Aorta (tissue), 5 donors: ENCODE results near the gene FAM114A1. TPM values are rescaled to one million over a fixed set of nuclear protein-coding genes. Genes with fewer than 3 reads are reported as not detected.

ENCODE experiments used
- ATAC-seq: fragments of 200-7000 bp; cut with Tn5 transposase; one replicate; pipeline ENCODE4 v1.9.1; 2022; ENCODE audit warnings: moderate library complexity; ENCODE audit not compliant: low FRiP score
- DNase-seq, 2 donors: peaks; one replicate each; pipeline ENCODE4 v3.0.0-alpha.2; 2020
- H3K27ac ChIP-seq, 2 donors: one replicate each; pipeline ENCODE4 v1.5.1; 2013; ENCODE audit warnings: low read length in 2 of 2, mild to moderate bottlenecking in 2 of 2, moderate library complexity in 2 of 2, control low read depth in 1 of 2, inconsistent platforms in 1 of 2, low read depth in 1 of 2
- H3K27me3 ChIP-seq, 2 donors: one replicate each; pipeline ENCODE4 v1.6.1; 2013; ENCODE audit warnings: control low read depth in 1 of 2, low read length in 1 of 2, mild to moderate bottlenecking in 1 of 2, moderate library complexity in 1 of 2; ENCODE audit not compliant: insufficient read depth in 2 of 2, control insufficient read depth in 1 of 2
- H3K36me3 ChIP-seq, 2 donors: one replicate each; pipeline ENCODE4 v1.6.1; 2013; ENCODE audit warnings: control low read depth in 1 of 2, low read length in 1 of 2, mild to moderate bottlenecking in 1 of 2; ENCODE audit not compliant: insufficient read depth in 2 of 2, control insufficient read depth in 1 of 2
- H3K4me1 ChIP-seq, 2 donors: one replicate each; pipeline ENCODE4 v1.6.1; 2013; ENCODE audit warnings: low read length in 2 of 2, control low read depth in 1 of 2, mild to moderate bottlenecking in 1 of 2, moderate library complexity in 1 of 2; ENCODE audit not compliant: insufficient read depth in 2 of 2, control insufficient read depth in 1 of 2
- H3K4me3 ChIP-seq, 2 donors: one replicate each; pipeline ENCODE4 v1.5.1; 2013; ENCODE audit warnings: low read length in 2 of 2, control low read depth in 1 of 2, mild to moderate bottlenecking in 1 of 2
- H3K9me3 ChIP-seq: one replicate; pipeline ENCODE4 v1.6.1; 2013; ENCODE audit warnings: mild to moderate bottlenecking, low read length; ENCODE audit not compliant: control insufficient read depth
- WGBS, 2 donors: extraction: QIAGEN DNeasy Blood & Tissue Kit; methylation state at CpG; one replicate each; pipeline ENCODE4 v1.1.7; 2013; 5-methylcytosine and 5-hydroxymethylcytosine counted together
- intact Hi-C, 2 donors: fragments of 100-400 bp; cut with DNase I; formaldehyde crosslinking; loops; one replicate each; pipeline versions ENCODE4 v1.14.2 to v1.15.0; 2022
- polyA plus RNA-seq, 2 donors: library from polyadenylated mRNA; stranded (reverse); fragments of 200-250 nt; gene quantifications; one replicate each; pipeline ENCODE4 v1.2.3, GENCODE V29; 2013
- total RNA-seq, 2 donors: library from RNA; stranded (reverse); fragmentation: NEBNext Ultra II Directional; extraction: Animal tissue kit (Norgen Biotek cat#: 25700); gene quantifications; one replicate each; pipeline ENCODE4 v1.2.1, GENCODE V29; 2021
- donor health status: healthy with polysubstance abuse.
- donor health status: Bipolar disorder and iron deficiency.
- donor health status: DM: no; HTN: no; CAD: no.
- donor health status: DM: no; HTN: no; CAD: no.
- donor health status: DM: yes; HTN: yes; CAD: no.

Gene FAM114A1
- total and polyA plus RNA-seq, 4 donors: 49.6 to 123 (median 81.0) TPM

- H3K27me3 ChIP-seq: no peaks in the 10 kb centered on the region
- H3K9me3 ChIP-seq: no peaks in the 10 kb centered on the region
- no peaks in the 10 kb centered on the region for H3K36me3 ChIP-seq
- intact Hi-C loops: loop anchor here in 1 of 2 donors (5.0 kb wide), 1 partner anchor 99 kb away; no protein-coding TSS in a partner anchor
- no peak overlapping the region for H3K4me3 ChIP-seq
- no peaks in the 10 kb centered on the region for H3K4me1 ChIP-seq
- H3K27ac ChIP-seq: no peak overlapping the region
- ATAC-seq (peak; percentile 62), DNase-seq (no peak)
- WGBS, 2 donors: 32 to 41% methylated on average over 4 of the region's 4 CpGs
Measured at GRCh38 chr4:38856046-38856445, 11.6 kb upstream of the FAM114A1 start.

DNA sequence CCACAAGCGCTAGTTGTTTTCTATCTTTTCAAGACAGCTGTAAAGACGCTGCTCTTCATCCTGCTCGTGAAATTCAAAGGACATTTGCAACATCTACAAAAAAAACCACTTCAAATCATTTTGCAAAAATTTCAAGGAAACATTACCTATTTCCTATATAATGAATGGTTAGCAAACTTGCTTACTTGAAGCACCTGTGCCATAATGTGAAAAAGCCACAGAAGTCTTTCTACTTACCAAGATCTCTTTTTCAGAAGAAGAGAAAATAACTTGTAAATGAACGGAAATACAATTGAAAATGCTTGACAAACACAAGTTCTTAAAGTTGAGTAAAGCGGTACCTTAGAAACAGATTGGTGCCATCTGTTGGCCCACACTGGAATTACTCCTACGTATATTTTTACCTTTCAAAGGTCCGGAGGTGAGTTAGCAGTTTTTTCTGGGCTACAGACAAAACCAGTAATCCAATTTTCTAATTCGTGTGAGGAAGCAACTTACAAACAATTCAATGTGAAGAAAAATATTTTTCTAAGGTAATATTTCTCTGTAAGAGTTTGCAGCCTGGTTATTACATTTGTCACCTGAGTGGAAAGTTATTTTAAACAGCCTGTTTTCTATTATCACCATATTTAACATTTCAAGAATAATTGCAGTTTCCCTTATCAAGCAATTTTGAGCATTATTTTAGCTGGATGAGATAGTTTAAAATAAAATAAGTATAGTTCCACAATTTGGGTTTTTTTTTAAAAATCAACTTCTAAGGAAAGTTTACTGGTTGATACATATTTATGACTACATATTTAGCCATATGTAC, 10.9 kb upstream of the FAM114A1 start, which contains the start of gene TLR6:
TSS of gene TLR6 (minus strand) at position 294 of the 814 bp plus-strand sequence. CDS start 27,344 bp downstream, outside the sequence.
- no peaks in the 10 kb centered on the region for H3K9me3 ChIP-seq
- DNase-seq (no peak), ATAC-seq (peak; percentile 81)
- H3K27me3 ChIP-seq: no peaks in the 10 kb centered on the region
- H3K27ac ChIP-seq: peak within 1 kb of the TSS in 1 of 2 donors; percentile 40
- H3K36me3 ChIP-seq: no peaks in the 10 kb centered on the region
- intact Hi-C loops: loop anchor here in 1 of 2 donors (5.0 kb wide), 1 partner anchor 99 kb away; no protein-coding TSS in a partner anchor
- peak within 1 kb of the TSS in 1 of 2 donors; percentile 9 for H3K4me3 ChIP-seq
- whole genome bisulfite sequencing, 2 donors: 29 to 30% methylated on average over 8 of the region's 8 CpGs
- H3K4me1 ChIP-seq: no peaks in the 10 kb centered on the region

DNA sequence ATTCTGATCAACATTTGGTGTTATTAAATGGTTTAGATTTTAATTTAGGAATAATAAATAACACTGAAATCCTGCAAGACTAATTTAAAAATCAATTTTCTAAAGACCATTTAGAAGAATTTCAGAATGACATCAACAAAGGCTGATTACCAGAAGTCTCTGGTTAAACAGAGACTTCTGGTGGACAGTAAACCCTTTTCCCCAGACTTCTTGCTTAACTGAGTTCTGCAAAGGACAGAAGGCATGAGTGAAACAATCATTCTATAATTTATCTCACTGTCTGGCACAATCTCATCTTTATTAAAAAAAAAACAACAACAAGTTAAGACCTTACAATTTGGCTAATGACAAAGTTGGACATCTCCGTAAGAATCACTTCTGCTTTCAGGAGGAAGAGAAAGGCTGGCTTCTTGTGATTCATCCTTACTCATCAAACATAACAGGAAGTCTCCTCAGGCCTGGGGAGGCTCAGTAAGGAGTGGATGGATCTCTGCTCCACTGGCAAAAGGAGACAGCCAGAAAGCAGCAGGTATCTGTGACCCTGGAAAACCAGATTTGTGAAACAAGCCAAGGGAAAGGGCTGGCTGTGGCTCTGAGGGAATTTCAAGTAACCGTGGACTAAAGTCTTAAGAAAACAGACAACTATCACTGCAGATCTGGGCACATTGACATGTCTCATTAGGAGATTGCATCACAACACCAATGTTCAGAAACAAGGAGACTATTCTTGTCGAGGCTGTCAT, 10.1 kb upstream of the FAM114A1 start:
- H3K4me3 ChIP-seq: no peak overlapping the region
- H3K27me3 ChIP-seq: no peaks in the 10 kb centered on the region
- no peaks in the 10 kb centered on the region for H3K4me1 ChIP-seq
- no peaks in the 10 kb centered on the region for H3K9me3 ChIP-seq
- WGBS, 2 donors: 50 to 53% methylated on average over 3 of the region's 3 CpGs
- peak overlapping the region in 1 of 2 donors; percentile 40 for H3K27ac ChIP-seq
- peak in 1 of 2 donors; percentile 67 for DNase-seq
- peak; percentile 86 for ATAC-seq
- intact Hi-C loops: loop anchor here in 1 of 2 donors (5.0 kb wide), 1 partner anchor 100 kb away; no protein-coding TSS in a partner anchor
- H3K36me3 ChIP-seq: no peaks in the 10 kb centered on the region

DNA sequence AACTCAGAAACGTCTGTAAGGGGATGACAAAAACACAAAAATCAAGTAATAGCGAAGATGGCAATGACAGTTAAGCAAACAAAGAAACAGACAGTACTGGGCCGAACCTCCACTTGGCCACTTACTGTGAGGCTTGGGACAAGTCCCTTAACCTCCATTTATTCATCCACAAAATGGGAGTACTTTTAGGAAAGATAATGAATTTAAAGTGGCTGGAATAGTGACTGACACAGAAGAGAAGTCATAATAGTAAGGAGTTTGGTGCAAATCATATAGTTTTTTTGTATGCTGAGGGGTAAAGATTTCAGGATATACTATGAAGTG, 9.5 kb upstream of the FAM114A1 start:
- H3K27ac ChIP-seq: no peak overlapping the region
- H3K36me3 ChIP-seq: no peaks in the 10 kb centered on the region
- H3K27me3 ChIP-seq: no peaks in the 10 kb centered on the region
- WGBS, 2 donors: 70 to 74% methylated on average over 3 of the region's 3 CpGs
- H3K4me1 ChIP-seq: no peaks in the 10 kb centered on the region
- DNase-seq: no peak
- intact Hi-C loops: loop anchor here in 1 of 2 donors (5.0 kb wide), 1 partner anchor 101 kb away; no protein-coding TSS in a partner anchor
- no peak overlapping the region for H3K4me3 ChIP-seq
- no peaks in the 10 kb centered on the region for H3K9me3 ChIP-seq
- no peak for ATAC-seq

DNA sequence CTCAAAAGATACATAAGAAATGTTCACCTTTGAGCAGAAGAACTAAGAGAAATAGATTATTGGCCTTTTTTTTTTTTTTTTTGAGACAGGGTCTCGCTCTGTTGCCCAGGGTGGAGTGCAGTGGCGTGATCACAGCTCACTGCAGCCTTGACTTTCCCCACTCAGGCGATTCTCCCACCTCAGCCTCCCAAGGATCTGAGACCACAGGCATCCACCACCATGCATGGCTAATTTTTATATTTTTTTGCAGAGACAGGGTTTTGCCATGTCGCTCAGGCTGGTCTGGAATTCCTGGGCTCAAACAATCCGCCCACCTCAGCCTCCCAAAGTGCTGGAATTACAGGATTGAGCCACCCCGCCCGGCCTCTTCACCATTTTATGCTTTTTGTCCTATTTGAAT, 8.1 kb upstream of the FAM114A1 start:
- DNase-seq: no peak
- intact Hi-C loops: loop anchor here in 1 of 2 donors (5.0 kb wide), 1 partner anchor 102 kb away; no protein-coding TSS in a partner anchor
- no peak overlapping the region for H3K27ac ChIP-seq
- WGBS, 2 donors: 94 to 95% methylated on average over 7 of the region's 7 CpGs
- no peaks in the 10 kb centered on the region for H3K36me3 ChIP-seq
- no peaks in the 10 kb centered on the region for H3K9me3 ChIP-seq
- no peaks in the 10 kb centered on the region for H3K4me1 ChIP-seq
- no peaks in the 10 kb centered on the region for H3K27me3 ChIP-seq
- no peak overlapping the region for H3K4me3 ChIP-seq
- ATAC-seq: no peak

DNA sequence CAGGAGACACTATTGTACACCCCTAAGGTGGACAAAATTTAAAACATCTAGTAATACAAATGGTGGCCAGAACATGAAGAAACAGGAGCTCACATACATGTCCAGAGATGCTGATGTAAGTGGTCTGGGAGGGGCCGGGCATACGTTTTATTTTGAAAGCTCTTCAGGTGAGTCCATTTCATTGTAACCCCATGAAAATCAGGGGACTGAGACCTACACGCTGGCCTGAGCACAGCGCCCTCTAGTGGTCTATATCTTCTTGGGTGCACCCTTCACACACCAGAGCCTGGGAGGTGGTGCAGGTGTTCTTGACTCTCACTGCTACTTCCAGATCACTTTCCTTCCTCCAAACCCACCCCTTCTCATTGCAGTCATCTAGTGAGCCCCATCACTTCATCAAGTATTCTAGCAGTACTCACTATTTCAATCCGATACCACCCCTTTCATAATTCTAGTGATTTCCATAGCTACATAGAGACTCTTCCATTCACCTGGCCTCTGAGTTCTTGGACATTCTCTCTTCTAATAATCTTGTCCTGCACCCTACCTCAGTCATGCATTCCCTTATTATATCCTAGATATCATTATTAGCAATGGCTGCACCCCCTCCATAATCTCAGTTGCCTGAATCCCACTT, 6.7 kb upstream of the FAM114A1 start:
- intact Hi-C loops: no loop called here
- Histone ChIP-seq H3K27ac (no peak overlapping the region), H3K4me3 (no peak overlapping the region), H3K4me1 (no peaks in the 10 kb centered on the region), H3K36me3 (no peaks in the 10 kb centered on the region), H3K27me3 (no peaks in the 10 kb centered on the region), H3K9me3 (no peaks in the 10 kb centered on the region)
- ATAC-seq (no peak), DNase-seq (no peak)
- WGBS, 2 donors: 43 to 47% methylated on average over 5 of the region's 5 CpGs

DNA sequence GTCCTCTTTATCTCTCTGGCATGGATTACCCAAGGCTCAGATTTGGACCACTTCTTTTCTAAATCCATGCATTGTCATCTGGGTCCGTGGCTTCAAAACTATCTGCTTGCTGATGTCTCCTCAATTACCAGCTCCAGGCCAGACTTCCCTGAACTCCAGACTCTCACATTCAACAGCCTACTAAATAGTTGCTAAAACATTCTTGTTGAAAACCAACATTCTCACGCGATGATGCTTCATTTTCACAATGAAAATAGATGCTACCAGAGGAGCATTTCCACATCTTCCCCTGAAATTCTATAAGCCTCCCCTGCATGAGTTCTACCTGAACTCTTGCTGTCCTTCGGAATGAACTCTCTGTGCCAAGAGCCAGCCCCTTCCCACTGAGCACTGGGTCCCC, 5.8 kb upstream of the FAM114A1 start:
- Histone ChIP-seq H3K4me1 (no peaks in the 10 kb centered on the region), H3K36me3 (no peaks in the 10 kb centered on the region), H3K9me3 (no peaks in the 10 kb centered on the region), H3K27ac (no peak overlapping the region), H3K4me3 (no peak overlapping the region), H3K27me3 (no peaks in the 10 kb centered on the region)
- no peak for ATAC-seq
- intact Hi-C loops: no loop called here
- no peak for DNase-seq
- 83 to 89% methylated on average over 4 of the region's 4 CpGs for WGBS, 2 donors

- no peaks in the 10 kb centered on the region for H3K27me3 ChIP-seq
- peaks cover 0 to 3% of the 10 kb centered on the region in 2 donors for H3K36me3 ChIP-seq
- WGBS, 2 donors: 82 to 84% methylated on average over 6 of the region's 6 CpGs
- no peak overlapping the region for H3K4me3 ChIP-seq
- no peaks in the 10 kb centered on the region for H3K9me3 ChIP-seq
- H3K4me1 ChIP-seq: peaks cover 0 to 5% of the 10 kb centered on the region in 2 donors
- DNase-seq (no peak), ATAC-seq (no peak)
- intact Hi-C loops: loop anchor here in 1 of 2 donors (5.0 kb wide), 1 partner anchor 113 kb away; no protein-coding TSS in a partner anchor
- H3K27ac ChIP-seq: no peak overlapping the region
Measured at GRCh38 chr4:38865445-38865844, 2.2 kb upstream of the FAM114A1 start.
